Stomach smooth muscle (tissue), 2 donors: ENCODE data around the gene KHNYN.

Experiments
- H3K27ac ChIP-seq: one replicate; pipeline ENCODE4 v1.7.0; 2013; ENCODE audit warnings: mild to moderate bottlenecking, low read length, inconsistent platforms
- H3K27me3 ChIP-seq, 2 donors: one replicate each; pipeline ENCODE4 v1.7.0; 2013; ENCODE audit warnings: low read length in 2 of 2; ENCODE audit not compliant: insufficient read depth in 2 of 2, control insufficient read depth in 1 of 2
- H3K36me3 ChIP-seq, 2 donors: one replicate each; pipeline ENCODE4 v1.7.0; 2013; ENCODE audit warnings: low read length in 2 of 2; ENCODE audit not compliant: control insufficient read depth in 2 of 2, insufficient read depth in 2 of 2
- H3K4me1 ChIP-seq: one replicate; pipeline ENCODE4 v1.7.0; 2013; ENCODE audit warnings: low read length; ENCODE audit not compliant: control insufficient read depth, insufficient read depth
- H3K4me3 ChIP-seq, 2 donors: one replicate each; pipeline ENCODE4 v1.7.0; 2013; ENCODE audit warnings: low read length in 2 of 2
- H3K9ac ChIP-seq, 2 donors: one replicate each; pipeline ENCODE4 v1.7.0; 2013; ENCODE audit warnings: low read length in 2 of 2, mild to moderate bottlenecking in 1 of 2
- H3K9me3 ChIP-seq, 2 donors: one replicate each; pipeline ENCODE4 v1.7.0; 2013; ENCODE audit warnings: low read length in 2 of 2; ENCODE audit not compliant: control insufficient read depth in 2 of 2
- donor health status: healthy.
- donor health status: Pancreatic carcinoma.

The KHNYN gene

DNA sequence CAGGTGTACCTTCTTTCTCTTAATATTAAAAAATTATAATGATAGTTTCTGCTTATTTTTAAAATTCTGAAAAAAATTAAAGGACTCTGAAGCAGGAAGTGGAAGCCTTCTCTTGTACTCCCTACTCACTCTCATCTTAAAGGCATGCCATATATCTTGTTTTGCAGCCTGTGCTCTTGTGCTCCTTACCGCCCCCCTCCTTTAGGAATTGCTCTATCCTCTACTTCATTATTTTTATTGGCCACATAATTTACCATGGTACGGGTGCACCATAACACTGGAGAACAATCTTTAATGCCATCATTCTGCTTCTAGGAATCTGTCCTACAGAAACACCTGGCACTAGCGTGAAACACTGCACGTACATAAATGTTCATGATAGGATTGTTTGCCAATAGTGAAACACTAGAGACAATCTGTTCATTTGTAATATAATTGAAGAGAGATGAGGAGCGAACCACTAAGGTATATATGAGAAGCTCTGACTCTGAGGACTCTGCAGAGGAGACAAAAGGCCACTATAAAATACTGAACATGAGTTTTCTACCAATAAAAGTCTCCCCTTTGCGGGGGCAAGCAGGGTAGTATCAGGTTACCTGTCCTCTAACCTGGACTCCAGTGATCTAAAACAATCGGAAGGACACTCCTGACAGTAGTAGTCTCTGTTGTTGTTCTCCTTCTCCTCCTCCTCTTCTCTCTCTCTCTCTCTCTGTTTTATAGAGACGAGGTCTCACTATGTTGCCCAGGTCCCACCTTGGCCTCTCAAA is 37.2 kb upstream of the KHNYN start:
- Histone ChIP-seq H3K4me3 (no peak overlapping the region), H3K27ac (no peak overlapping the region), H3K36me3 (no peaks in the 10 kb centered on the region), H3K9me3 (no peaks in the 10 kb centered on the region), H3K4me1 (peaks cover 3% of the 10 kb centered on the region), H3K27me3 (peaks cover 0 to 4% of the 10 kb centered on the region in 2 donors), H3K9ac (no peak overlapping the region)

DNA sequence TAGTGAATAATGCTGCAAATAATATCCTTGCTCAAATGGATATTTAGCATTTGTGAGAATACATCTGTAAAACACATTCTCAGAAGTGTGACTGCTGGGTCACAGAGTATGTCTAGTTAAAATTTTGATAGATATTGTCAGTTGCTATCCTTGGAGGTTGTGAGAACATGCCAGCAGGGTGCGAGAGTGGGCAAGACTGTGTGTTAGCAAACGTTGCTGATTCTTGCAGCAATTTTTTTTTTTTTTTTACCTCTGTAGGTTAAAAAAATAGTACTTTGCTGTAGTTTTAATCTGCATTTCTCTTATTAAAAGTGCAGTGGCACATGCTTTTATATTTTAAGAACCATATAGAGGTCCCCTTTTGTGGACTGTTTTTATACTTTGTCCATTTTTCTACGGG is 35.5 kb upstream of the KHNYN start:
- no peak overlapping the region for H3K9ac ChIP-seq
- H3K27ac ChIP-seq: no peak overlapping the region
- no peak overlapping the region for H3K4me3 ChIP-seq
- no peaks in the 10 kb centered on the region for H3K9me3 ChIP-seq
- H3K36me3 ChIP-seq: no peaks in the 10 kb centered on the region
- peaks cover 0 to 4% of the 10 kb centered on the region in 2 donors for H3K27me3 ChIP-seq
- peaks cover 14% of the 10 kb centered on the region for H3K4me1 ChIP-seq

DNA sequence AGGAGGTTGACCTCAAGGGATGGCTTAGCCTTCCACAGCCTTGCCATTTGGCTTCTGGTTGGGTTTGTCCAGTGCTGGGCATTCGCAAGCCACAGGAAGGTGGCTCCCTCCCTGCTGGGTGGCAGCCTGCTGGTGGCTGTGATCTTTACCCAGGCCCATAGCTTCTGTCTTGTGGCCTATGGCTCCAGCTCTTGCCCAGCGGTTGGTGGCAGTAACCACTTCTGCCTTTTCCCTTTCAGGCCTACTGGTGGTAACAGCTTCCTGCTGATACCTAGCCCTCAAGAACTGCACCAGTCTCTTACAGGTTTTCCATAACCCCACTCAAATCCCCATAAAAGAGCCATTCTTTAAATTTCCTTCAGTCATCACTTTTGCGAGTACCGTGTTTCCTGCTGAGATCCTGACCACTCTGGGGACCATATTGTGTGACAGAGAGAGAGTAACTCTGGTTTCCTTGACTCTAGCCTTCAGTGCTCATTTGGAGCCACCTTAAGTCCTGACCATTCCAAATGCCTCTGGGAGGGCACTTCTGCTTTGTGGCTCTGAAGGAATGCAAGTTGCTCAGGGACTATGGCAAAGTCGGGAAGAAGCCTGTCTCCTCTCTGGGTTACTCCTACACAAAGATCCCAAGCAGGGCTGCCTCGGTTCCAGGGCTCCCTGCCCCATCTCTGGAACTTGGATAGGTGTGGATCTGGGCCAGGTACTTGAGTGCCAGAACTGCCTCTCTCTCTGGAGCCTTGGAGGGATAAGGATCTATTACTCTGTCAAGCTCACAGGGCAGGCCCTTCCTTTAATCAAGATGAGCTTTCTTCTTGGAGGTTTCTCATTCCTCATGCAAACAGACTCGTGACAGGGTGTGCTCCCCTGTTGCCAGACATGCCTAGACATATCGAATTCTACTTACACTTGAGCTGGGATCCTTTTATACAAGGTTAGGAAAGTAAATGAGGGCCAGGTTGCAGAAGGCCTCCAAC is 33.9 kb upstream of the KHNYN start:
- no peak overlapping the region for H3K27ac ChIP-seq

DNA sequence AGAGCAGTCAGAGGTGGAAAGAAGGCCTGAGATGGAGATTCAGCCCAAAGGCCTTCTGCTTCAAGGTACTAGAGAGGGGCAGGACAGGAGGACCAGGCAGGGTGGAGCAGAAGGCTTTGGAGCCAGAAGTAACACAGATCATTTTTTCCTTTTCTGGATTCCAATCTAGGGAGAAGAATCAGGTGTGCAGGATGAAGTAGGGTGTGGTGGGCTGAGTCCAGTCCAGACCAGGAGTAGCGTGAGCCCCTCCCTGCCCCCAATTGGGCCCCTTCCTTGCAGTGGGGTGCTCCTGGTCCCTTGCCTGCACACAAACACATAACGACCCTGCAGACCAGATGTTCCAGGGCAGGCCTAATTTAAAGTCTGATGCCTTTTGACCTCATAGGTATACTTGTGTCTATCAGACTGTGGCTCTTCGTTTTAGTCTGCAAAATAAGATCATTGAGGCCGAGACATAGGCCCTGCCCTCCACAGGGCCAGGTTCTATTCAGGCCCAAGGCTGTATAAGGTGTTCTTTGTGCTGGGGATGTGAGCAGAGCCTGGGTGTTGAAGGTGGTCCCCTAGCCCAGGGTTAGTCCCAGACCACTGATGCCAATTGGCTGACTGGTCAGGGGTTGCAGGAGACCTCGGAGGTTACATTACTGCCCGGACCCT is 32.0 kb upstream of the KHNYN start:
- Histone ChIP-seq H3K4me1 (peaks cover 29% of the 10 kb centered on the region), H3K27ac (peak overlapping the region; percentile 71), H3K36me3 (no peaks in the 10 kb centered on the region), H3K27me3 (no peaks in the 10 kb centered on the region), H3K9ac (peak overlapping the region; percentile 28 to 58), H3K9me3 (no peaks in the 10 kb centered on the region), H3K4me3 (peak overlapping the region in 1 of 2 donors; percentile 83)

More for the DNA sequence above, 33.9 kb upstream of the KHNYN start:
- no peaks in the 10 kb centered on the region for H3K9me3 ChIP-seq
- peaks cover 0 to 4% of the 10 kb centered on the region in 2 donors for H3K27me3 ChIP-seq
- H3K4me3 ChIP-seq: no peak overlapping the region
- H3K36me3 ChIP-seq: no peaks in the 10 kb centered on the region
- H3K4me1 ChIP-seq: peaks cover 27% of the 10 kb centered on the region
- no peak overlapping the region for H3K9ac ChIP-seq

DNA sequence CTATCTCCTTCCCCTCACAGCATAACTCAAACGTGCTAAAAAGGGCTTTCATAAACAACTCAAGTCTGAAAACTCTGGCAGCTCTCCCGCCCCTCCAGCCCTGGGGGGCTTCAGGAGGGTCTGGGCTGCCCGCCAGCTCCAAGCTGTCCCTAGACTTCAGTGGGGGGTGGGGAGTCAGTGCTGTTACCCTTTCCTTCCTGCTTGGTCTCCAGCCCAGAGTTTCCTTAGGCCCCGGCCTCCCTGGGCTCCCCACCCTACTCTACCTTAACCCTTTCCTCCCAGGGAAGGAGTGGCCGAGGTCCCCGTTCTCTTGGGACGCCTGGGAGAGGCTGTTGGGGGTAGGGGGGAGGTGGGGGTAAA is 31.5 kb upstream of the KHNYN start:
- Histone ChIP-seq H3K4me1 (peaks cover 34% of the 10 kb centered on the region), H3K27ac (peak overlapping the region; percentile 71), H3K27me3 (no peaks in the 10 kb centered on the region), H3K36me3 (no peaks in the 10 kb centered on the region), H3K9ac (peak overlapping the region; percentile 28 to 58), H3K4me3 (peak overlapping the region in 1 of 2 donors; percentile 83), H3K9me3 (no peaks in the 10 kb centered on the region)

DNA sequence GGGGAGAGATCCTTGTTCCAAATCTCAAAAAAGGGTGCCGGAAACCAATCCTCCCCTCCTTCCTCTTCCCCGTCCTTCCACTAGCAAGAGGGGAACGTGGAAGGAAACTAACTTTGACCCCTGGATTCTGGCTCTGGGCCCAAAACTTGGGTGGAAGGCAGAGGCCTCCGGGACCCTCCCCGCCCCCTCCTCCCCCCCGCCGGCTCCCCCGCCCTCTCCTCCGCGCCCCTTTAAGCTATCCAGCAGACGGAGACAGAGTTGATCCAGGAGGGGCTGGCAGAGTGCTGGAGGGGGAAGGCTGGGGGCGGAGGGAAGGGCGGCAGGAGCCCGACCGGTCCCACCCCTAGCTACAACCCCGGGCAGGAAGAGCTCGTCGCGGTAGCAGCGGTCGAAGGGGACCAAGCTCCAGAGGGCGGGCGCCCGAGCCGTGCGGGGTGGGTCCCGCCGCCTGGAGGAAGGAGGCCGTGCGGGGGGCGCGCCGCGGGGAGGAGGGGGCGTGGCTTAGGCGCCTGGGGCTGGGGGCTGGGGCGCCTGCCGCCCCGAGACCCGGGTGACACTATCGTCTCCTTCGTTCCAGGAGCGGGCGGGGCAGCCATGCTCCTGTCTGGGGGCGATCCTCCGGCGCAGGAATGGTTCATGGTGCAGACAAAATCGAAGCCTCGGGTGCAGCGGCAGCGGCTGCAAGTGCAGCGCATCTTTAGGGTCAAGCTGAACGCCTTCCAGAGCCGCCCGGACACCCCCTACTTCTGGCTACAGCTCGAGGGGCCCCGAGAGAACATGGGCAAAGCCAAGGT is 30.9 kb upstream of the KHNYN start, which contains the start of gene NYNRIN:
Gene NYNRIN, plus strand, starts transcription at position 351 of the 794 bp plus-strand sequence. Its CDS starts 244 bp downstream, at position 595.
- Histone ChIP-seq H3K9me3 (no peaks in the 10 kb centered on the region), H3K36me3 (no peaks in the 10 kb centered on the region), H3K27me3 (no peaks in the 10 kb centered on the region), H3K4me3 (peak within 1 kb of the TSS; percentile 68 to 83), H3K4me1 (peaks cover 36% of the 10 kb centered on the region), H3K9ac (peak within 1 kb of the TSS; percentile 28 to 68), H3K27ac (peak within 1 kb of the TSS; percentile 71)

DNA sequence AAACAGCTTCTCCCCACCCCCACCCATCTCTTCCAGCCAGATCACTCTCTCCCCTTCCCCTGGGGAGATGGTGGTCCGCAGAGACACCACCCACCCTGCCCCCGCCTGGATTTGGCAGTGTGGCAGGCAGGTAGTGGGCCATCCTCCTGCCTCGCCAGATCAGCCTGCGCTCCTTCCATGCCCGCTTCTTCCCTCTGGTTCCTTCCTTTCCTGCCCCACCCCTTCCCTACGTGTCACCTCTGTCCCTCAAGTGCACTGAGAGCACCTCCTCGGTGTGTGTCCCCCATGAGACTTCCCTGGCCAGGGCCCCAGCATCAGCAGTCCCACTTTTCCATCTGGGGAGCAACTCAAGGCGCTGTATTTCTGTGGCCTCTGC is 30.3 kb upstream of the KHNYN start:
- H3K9ac ChIP-seq: peak overlapping the region; percentile 20 to 68
- peak overlapping the region; percentile 68 to 83 for H3K4me3 ChIP-seq
- H3K27me3 ChIP-seq: no peaks in the 10 kb centered on the region
- no peaks in the 10 kb centered on the region for H3K9me3 ChIP-seq
- H3K27ac ChIP-seq: peak overlapping the region; percentile 6
- H3K36me3 ChIP-seq: no peaks in the 10 kb centered on the region
- H3K4me1 ChIP-seq: peaks cover 37% of the 10 kb centered on the region

DNA sequence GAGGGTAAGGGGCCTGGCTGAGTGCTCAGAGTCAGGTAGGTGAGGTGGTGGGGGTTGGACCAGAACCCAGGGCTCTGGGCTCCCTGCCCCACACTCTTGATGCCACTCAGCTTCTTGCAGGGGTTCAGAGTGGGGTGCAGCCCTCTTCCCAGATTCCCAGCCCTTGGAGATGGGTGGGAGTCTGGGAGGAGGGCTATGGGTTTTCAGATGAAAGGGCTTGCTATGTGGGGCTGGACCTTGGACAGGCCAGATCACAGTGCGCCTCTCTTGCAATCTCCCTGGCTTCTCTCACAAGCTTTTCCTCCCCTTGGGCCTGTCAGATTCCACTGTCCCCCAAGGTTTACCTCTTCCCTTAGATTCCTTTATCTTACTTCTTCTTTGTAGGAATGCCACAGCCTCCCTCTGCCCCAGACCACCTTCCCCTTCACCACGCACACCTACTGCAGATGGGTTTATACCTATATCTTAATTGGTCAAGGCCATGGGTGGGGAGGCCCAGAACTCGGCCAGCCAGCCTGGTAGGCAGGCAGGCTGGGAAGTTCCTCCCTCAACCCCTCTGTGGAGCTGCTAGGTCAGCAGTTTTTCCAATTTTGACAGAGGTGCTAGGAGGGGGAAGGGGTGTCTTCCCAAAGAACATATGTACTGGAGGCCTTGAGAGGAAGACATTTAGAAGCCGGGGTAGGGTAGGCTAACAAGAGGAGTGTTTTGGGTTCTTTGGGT is 29.6 kb upstream of the KHNYN start:
- Histone ChIP-seq H3K9me3 (no peaks in the 10 kb centered on the region), H3K36me3 (no peaks in the 10 kb centered on the region), H3K27ac (no peak overlapping the region), H3K27me3 (no peaks in the 10 kb centered on the region), H3K4me3 (peak overlapping the region; percentile 68 to 83), H3K4me1 (peaks cover 39% of the 10 kb centered on the region), H3K9ac (peak overlapping the region; percentile 20 to 68)

DNA sequence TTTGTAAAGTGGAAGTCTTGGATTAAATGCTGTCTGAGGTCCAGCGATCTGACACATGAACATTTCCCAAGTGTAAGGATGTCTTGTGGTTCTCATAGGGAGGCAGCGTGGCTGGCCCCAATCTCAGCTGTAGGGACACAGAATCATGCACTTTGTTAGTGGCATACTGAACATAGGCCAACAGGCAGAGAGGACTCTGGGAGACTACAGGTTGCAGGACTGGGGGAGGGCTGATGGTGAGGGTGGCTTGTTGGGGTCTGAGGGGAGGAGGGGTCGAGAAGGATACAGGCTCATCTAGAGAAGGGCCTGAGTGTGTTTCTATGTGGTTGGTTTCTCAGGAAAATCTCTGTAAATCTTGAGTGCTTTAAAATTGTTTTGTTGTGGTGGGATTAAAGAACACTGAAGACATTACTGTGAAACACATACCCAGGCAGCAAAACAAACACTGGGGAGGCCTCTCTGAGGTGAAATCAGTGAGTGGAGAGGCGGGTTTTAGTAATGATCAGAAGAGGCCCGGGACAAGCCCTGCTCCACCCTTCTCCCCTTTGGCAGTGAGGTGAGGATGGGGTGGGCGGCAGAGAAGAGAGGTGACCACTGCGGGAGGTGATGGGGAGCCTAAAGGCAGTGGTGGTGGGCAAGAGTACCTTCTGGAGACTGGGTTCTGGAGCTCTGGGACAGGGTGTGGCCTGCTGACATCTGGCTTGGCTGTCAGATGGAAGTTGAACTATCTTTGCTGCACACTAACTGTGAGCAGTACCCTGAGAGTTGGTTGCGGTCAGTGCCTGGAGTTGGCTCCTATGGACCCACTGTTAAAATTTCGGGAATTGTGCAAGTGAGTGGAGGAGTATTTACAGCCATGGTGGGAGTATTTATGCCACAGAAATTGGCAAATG is 27.7 kb upstream of the KHNYN start:
- no peaks in the 10 kb centered on the region for H3K9me3 ChIP-seq
- H3K4me1 ChIP-seq: peaks cover 39% of the 10 kb centered on the region
- H3K4me3 ChIP-seq: no peak overlapping the region
- peak overlapping the region in 1 of 2 donors; percentile 6 for H3K9ac ChIP-seq
- H3K27ac ChIP-seq: peak overlapping the region; percentile 18
- no peaks in the 10 kb centered on the region for H3K27me3 ChIP-seq
- H3K36me3 ChIP-seq: peaks cover 0 to 2% of the 10 kb centered on the region in 2 donors
